Stimulated activated CD4-positive, alpha-beta T cell treated with anti-CD3 and anti-CD28 coated beads, Interleukin-12 subunit alpha, Interleukin-12 subunit beta, amount 100 ng/mL, for 4 hours (primary cell): ENCODE results near the gene RFX4.
"Not testable (repeated sequence)": the region's sequence is repeated elsewhere in the genome, so short reads cannot be mapped to it uniquely, and the experiment has no call there.

Experiments
- DNase-seq: peaks from one replicate; pipeline ENCODE4 v3.0.0-alpha.2; 2020

Gene RFX4

DNA sequence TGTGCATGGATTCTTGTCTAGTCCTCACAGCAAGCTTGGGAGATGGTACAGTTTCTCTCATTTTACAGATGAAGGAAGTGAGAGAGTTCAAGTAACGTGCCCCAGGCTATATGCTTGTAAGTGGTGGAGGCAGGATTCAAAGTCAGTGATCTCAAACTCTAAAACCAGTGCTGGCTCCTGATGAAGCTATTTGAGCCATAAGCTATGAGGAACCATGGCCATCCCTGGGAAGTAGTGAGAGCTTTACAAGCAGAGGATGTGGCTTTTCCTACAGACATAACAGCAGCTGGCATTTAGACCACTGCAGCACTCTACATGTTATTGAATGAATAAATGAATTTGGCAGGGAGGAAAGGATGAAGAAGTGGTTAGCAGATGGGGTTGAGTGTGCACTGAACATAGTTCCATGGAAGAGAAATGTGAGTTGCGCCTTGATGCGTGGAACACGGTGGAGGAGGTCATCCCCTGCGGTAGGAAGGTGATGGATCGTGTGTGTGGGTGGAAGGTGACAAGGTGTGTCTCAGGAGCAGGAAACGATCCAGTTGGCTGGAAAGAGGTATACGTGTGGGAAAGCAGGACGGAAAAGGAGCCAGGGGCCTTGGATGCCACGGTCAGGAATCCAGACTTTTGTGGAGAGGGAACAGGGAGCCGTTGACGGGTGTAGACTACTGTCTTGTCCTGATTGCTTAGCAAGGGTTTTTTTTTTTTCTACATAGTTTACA is 65.2 kb downstream of the RFX4 start:
- no peak for DNase-seq

DNA sequence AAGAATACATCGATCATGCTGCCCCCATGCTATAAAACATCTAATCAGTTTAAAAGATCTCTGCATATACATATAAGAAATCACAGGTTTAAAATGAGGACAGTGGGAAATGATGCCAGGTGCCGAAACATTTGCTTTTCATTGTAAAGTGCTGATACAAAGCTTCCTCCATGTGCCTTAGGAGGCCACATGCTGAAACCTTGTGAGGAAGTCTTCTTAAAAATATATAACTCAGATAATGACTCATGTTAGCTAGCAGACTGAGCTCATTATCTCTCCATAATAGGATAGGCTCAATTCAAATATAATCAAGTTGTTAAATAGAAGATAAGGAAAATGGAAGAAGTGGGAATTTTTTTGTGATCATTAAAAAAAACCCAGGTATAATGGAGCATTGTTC is 65.9 kb downstream of the RFX4 start:
- DNase-seq, result no peak

DNA sequence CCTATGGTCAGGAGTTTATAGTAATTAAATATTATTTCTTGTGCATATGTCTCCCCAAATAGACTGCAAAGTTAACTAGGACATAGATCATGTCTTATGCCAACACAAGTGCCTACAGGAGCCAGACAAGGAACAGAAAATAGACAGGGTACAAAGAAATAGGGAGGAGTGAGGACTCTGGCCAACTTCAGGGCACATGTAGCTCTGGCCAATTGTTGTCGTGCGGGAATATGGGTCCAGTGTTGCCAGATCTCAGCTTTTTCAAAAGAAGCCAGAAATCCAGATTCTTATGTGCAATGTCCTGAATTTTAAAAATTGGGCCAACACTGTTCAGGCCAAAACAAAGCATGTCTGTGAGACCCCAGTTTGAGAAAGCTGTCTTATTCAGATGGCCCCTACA is 68.7 kb downstream of the RFX4 start:
- no peak for DNase-seq

DNA sequence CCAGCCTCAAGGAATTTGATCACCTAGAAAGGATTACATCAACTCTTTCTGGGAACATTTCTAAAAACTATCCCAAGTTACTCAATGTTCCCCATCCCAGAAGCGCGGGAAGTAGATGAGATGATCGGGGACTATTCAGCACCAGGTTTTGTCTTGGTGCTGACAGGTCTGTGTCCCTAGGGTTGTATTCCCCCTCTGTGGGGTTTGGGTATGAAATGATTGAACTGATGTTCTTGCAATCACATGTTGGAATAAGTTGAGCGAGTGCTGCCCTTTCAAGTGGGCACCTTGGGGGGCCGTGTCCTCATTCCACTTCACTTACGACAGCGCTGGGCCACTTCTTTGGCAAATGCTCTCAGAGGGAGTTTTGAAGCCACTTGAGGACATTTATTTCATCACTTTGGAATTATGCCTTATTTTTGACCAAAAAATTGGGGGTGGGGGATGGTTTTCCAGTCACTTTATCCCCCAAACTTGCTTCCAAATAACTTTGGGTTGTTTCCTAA is 69.8 kb downstream of the RFX4 start:
- DNase-seq, result no peak

DNA sequence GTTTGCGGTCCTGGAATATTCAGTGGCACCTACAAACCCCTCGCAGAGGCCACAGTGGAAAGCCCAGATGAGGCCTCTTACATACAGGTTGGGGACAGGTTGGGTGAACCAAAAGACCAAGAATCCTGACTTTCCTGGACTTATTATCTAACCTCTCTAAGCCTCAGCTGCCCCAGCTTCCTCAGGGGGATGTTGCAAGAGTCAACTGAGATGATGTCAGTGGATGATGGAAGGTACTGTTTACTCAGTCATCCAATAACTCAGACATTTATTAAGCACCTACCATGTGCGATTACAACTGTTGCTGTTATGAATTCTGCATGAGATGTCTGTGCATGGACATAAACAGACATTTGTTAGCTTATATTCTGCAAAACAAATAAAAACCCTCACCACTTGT is 72.8 kb downstream of the RFX4 start:
- no peak for DNase-seq

DNA sequence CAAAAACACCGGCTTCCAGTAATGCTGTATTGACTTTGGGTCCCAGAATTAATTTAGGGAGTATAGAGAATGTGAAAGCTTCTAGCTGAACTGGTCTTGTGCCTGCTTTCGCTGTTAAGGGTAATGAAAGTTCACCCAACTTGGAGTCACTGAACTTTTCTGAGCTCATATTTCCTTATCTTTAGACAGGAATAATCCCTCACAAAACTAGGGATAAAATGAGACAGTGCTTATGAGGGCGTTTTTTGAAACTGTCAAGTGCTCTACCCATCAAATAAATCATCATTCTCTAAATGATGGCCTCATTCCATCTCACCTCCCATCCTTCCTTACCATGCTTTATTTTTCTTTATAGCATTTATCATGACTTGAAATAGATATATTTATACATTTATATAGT is 74.7 kb downstream of the RFX4 start:
- DNase-seq, result no peak

DNA sequence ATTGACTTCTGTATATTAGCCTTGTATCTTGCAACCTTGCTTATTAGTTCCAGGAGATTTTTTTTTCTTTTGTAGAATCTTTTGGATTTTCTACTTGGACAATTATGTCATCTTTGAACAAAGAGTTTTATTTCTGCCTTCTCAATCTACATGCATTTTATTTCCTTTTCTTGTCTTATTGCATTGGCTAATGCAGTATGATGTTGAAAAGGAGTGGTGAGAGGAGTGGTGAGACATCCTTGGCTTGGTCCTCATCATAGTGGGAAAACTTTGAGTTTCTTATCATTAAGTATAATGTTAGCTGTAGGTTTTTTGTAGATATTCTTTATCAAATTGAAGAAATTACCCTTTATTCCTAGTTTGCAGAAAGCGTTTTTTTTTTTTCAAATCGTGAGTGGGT is 80.6 kb downstream of the RFX4 start:
- no peak for DNase-seq

DNA sequence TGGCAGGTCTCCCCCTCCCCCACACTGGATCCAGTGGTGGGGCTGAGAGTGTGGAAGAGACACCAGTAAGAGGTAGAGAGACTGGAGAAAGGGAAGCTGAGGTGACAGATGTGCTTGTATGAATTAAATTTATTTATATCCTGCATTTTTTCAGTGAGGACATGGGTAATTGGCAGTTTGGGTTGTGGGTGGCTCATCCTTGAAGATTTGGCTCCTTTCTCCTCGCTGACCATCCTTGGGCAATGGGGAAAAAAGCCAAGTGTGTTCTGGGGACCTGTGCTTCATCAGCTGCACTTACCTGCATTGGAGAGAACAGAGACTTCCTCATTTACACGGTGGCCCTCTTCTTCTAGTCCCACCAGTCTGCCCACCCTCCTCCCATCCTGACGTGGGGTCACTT is 86.4 kb downstream of the RFX4 start:
- no peak for DNase-seq

DNA sequence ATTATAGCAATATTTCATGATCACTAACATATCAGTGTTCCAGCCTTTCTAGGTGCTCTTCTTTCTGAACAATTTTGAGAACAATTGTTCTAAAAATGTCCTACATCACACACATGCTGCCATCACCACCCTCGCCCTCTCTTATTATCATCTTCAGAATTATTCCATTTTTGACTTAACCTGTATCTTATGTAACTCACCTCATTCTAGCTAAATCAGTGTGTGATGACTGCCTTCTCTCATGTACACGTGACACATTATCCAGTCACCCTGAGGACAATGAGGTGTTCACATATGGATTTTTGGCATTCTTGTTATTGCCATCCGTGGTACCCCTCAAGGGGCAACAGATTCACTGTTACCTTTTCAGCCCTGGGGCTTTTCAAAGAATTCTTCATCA is 87.3 kb downstream of the RFX4 start:
- DNase-seq, result no peak

DNA sequence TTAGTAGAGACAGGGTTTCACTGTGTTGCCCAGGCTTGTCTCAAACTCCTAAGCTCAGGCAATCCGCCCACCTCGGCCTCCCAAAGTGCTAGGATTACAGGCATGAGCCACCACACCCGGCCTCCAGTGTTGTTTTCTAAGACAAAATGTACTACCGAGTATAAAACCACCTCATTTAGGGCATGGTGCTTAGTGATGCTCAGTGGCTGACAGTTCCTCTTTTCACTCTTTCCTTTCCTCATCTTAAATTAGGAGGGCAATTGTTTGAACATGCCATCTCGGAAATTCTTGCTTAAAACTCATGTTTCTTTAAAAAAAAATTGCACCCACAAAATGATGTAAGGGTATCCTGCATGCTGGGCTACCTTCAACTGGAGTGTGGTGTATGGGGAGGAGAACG is 89.0 kb downstream of the RFX4 start:
- no peak for DNase-seq

DNA sequence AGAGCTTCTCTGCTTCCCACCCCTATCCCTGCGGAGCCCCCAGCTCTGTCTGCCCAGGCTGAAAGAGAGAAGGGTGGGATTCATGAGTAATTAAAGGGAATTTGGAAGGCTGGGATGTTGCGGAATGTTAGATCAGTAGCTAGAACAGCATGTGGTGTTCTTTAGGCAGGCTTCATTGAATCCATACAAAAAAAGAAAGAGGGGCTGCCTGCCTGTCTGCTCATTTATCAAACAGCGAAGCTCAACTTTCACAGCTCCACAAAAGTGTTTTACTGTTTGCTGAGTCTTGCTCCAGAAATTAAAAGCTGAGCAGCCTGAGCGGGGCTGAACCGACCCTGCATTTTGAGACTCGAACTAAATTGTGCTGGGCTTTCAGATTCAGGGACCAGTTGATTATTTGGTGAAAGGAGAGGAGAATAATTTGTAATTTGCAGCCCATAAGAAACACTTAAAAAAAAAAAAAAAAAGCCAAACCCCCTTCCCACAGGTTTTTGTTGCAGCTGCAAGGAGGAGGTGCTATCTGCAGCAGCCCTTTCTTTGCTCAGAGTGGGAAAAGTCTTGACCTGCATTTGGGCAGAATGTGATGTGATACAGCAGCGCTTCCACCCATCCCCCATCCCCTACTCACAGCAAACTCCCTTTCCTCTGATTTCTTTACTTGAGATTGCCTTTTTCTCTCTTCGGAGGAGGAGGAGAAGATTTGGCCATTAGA is 89.7 kb downstream of the RFX4 start:
- no peak for DNase-seq

DNA sequence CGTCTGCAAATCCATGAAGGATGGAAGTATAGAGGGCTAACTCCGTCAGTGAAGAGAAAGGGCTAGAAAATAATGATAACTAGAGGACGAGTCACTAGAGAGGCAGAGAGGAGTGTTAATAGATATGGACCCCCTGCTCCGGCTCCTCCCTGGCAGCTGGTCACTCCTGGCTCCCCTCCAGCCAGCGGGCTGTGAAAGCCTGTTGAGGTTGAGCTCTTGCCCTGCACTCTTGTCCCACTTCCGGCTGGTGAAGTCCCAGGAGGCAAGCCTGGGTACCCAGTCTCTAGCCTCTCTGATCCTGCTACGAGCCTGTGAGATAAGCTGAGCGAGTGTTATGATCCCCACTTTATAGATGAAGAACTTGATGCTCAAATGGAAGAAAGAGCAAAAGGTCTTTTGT is 90.3 kb downstream of the RFX4 start:
- no peak for DNase-seq

DNA sequence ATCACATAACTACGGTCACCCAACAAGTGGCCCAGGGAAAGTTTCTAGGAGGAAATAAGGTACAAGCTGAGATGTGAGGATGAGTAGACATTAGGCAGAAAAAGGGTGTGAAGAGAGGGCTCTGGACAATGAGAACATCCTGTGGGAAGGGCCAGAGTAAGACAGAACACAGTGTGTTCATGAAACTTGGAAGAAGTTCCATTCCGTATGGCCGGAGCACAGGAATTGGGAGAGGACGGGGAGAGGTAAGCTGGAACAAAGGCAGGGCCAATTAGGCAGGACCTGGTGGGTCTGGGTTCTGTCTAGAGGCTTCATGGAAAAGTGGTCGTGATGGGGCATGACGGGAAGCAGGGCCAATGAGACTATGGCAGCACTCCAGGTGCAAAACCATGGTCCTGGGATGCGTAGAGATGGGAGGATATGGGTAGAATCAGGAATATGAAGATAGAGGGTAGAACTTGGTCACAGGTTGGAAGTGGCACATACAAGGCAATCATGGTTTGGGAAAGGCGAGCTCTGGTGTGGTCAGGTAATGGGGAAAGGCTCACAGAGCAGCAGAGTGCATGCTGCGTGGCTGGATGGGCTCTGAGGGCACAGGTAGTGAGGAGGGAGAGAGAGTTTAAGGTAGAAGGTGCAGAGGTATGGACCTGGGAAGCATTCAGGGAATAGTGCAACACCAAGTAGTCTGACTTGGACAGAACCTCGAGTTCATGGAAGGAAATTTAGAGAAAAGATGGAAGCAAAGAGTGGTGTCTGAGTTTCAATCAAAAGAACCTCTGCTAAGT is 93.0 kb downstream of the RFX4 start:
- no peak for DNase-seq

DNA sequence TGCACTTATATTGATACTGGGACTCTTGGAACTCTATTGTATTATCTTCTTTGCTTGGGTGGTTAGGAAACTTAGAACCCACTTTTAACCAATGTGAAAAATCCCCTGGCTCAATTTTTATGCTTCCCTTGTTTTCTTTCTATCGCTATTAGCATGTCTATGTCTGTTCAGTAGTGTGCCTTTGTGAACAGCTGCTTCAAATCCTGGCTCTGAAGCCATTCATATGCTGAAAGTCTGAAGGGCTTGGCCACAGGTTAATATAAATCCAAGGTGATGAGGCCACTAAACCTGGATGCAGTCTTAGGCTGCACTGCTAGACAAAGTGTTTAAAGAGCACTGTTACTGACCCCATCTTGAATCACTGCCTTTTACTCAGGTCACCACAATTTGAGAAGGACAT is 96.8 kb downstream of the RFX4 start:
- DNase-seq, result no peak

DNA sequence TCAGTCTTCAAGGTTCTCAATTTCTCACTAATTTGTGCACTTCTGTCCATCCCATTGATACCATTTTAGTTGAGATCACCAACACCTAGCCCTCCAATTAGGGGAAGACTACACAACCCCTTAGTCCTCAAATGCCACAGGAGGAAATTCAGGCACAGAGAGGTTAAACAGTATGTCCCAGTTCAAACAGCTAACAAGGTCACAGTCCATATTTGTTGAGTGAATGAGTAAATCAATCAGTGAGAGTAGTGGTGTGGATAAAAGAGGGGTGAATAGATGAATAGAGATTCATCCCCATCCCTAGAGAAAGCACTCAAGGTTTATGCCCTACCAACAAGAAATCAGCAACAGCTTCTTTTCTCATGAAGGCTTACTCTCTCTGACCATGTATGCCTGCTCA is 97.5 kb downstream of the RFX4 start:
- no peak for DNase-seq

DNA sequence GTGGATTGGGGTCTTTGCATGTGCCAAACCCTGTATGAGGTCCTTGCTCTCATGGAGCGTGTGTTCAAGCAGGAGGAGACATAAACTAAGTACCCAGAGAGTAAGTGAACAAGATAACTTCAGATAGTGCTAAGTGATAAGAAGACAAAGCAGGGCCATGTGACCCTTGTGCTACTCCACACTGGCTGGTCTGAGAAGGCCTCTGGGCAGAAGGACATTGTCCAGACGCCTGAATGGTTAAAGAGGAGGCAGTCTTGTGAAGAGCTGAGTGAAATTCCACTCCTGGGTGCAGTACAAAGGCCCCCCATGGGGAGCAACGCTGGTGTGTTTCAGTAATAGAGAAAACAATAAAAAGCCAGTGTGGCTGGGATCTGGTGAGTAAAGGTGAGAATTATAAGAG is 98.4 kb downstream of the RFX4 start:
- DNase-seq, result no peak

DNA sequence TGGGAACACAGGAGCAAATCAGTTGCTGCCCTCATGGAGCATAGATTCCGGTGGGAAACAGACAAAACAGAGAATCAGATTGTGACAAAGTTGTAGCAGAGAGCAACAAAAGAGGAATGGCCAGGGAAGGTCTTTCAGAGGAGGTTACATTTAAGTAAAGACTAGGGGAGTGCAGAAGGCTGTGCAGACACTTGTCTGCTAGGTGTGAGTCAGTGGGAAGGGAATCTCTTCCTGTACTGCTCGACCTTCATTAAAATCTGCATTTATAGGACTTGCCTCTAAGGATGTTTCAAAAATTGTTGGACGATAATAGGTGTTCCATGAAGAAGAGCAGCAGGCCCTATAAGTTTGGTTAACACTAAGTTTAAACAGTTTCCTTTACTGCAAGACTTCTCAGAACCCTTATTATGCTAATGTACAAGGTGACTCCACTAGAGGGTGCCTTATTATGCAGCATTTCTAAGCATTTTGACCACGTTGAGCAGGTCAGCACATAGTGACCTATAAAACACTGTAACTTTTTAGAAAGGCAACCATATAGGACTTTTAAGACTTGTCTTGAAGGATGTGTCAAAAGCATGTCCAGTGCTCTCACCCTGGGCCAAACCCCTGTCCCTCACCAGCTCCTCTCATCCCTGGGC is 99.9 kb downstream of the RFX4 start:
- no peak for DNase-seq

DNA sequence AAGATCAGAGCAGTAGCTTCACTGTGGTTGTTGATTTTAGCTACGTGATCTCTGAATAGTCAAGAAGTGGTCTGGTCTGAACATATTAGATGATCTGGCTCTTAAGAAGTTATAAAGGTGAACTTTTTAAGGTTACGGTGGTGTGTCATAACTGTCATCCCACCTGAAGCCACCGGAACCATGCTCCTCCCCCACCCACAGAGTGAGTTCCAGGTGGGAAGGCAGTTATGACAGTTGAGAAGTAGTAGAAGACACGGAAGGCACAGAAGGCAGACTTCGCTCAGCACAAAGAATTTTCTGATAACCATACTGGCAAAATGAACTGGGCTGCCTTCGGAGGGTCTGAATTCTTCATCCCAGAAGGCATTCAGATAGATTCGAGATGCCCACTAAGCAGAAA is 101.7 kb downstream of the RFX4 start:
- no peak for DNase-seq

DNA sequence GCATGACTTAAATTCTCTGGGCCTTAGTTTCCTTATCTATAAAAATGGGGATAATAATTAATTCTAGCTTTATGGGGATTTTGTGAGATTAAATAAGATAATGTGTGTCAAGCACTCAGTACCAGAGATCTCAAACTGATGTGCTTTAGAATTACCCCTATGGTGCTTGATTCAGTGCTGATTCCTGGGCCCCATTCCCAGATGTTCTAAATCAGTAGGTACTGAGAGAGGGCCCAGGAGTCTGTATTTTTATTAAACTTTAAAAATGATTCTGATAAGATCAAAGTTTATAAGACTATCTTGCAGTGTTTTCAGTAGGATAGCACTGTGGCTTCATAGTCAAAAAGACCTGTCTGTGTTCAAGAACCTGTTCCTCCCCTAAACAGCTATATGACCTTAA is 102.6 kb downstream of the RFX4 start:
- no peak for DNase-seq

DNA sequence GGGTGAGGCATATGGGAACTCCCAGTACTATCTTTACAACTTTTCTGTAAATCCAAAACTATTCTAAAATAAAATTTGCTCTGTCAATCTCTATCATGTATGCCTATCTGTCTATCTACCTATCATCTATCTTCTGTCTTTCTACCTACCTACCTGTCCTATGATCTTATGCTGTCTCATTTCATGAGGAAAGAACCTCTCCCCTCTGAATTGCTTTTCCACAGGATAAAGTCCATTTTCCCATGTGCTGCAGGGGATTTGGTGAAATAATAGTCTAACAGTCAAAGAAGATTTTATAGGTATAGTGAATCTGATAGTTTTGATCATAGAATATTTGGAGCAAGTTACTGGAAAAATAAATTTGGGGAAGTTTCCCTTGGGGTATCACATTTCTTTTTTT is 104.9 kb downstream of the RFX4 start:
- no peak for DNase-seq

DNA sequence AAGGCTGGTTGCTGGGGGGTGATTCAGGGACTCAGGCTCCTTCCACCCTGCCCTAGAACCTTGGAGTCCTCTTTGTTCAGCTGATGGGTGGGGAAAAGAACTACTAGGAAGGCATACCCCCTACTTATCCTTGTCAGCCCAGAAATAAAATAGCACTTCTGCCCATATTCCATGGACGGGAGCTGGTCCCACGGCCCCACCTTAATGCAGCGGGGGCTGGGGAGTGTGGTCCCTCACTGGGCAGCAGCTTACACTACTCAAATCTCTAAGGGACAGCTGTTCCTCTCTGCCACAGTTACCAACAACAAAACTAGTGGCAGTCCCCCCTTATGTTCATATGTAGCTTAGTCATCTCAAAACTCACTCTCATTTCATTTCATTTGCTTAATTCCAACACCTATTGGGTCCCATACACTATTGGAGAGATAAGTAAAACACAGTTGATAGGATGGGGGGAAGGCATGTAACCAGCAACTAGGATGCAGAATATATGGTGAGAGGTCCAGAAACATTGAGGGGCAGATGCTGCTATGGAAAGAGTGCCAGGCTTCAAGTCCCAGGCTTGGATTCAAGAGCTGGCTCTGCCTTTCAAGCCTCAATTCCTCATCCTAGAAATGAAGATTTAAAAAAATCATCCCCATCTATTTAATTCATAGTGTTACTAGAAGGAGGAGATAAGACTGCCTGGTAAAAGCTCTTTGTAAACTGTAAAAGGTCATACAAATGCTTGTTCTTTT is 107.9 kb downstream of the RFX4 start:
- DNase-seq, result no peak

DNA sequence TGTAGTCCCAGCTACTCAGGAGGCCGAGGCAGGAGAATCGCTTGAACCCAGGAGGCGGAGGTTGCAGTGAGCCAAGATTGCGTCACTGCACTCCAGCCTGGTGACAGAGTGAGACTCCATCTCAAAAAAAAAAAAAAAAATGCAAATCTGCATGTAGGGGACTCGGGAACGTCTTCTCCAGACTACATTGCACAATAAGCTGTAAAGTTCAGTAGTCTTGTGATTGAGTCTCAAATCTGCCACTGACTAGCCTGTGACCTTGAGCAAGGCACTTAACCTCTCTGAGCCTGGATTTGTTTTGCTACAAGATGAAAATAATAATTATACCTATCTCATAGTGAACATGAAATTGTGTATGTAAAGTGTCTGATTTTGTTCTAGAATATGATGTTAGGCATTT is 109.2 kb downstream of the RFX4 start:
- not testable (repeated sequence) for DNase-seq
